ENCODE data around the gene PUS1. TPM values are rescaled to one million over a fixed set of nuclear protein-coding genes. Genes with fewer than 3 reads are reported as not detected.

Gene PUS1
- total RNA-seq, 5 donors from 2014 or later (not counting 1 experiment from before 2014, with no cell fraction given), result 27.8 to 71.4 (median 66.5) TPM

DNA sequence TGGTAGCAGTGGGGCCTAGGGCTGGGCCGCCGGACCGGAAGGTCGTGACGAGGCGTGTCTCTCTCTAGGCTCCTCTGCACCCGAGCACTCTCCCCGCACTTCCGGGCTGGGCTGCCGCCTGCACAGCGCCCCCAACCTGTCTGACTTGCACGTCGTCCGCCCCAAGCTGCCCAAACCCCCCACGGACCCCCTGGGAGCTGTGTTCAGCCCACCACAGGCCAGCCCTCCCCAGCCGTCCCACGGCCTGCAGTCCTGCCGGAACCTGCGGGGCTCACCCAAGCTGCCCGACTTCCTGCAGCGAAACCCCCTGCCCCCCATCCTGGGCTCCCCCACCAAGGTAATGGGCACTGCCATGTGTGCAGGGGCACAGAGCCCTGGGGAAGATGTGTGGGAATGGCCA is 13.3 kb upstream of the PUS1 start:
- no peaks in the 10 kb centered on the region for H3K4me1 Mint-ChIP-seq

DNA sequence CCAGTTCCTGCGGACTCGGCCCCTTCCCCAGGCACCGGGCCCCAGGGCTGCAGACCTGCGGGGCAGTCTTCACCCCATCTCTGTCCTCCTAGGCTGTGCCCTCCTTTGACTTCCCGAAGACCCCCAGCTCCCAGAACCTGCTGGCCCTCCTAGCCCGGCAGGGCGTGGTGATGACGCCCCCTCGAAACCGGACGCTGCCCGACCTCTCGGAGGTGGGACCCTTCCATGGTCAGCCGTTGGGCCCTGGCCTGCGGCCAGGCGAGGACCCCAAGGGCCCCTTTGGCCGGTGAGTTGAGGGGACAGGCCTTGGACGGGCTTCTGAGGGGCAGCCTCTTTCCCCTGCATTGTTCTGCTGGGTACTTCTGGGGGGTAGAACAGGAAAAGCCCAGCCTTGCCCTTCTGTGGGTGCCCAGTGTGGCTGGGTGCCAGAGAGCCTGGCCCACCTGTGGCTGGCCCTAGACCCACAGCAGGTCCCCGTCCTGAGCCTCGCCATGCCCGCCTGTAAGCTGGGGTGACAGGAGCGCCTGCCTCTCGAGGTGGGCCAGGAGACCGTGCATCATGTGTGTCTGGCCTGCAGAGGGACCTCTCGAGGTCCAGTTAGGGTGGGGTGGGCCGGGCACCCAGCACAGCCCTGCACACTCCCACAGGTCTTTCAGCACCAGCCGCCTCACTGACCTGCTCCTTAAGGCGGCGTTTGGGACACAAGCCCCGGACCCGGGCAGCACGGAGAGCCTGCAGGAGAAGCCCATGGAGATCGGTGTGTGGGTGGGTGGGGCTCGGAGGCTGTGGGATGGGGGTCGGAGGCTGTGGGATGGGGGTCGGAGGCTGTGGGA is 12.6 kb upstream of the PUS1 start:
- Histone ChIP-seq H3K36me3 (ENCODE audit: control insufficient read depth in 2 of 2, extremely low read depth in 1 of 2, insufficient read depth in 1 of 2, low read length in 1 of 2) (peaks cover 36 to 54% of the 10 kb centered on the region in 2 donors), H3K4me1 (ENCODE audit: control insufficient read depth in 1 of 2, extremely low read depth in 1 of 2, insufficient read depth in 2 of 2, low read length in 2 of 2) (peaks cover 0 to 11% of the 10 kb centered on the region in 2 experiments), H3K9me3 (no peaks in the 10 kb centered on the region), H3K4me3 (ENCODE audit: control insufficient read depth in 1 of 2, extremely low read depth in 1 of 2, low read length in 1 of 2) (no peak overlapping the region), H3K27ac (ENCODE audit: low read length) (no peak overlapping the region), H3K27me3 (replicated peaks in 1 of 2; ENCODE audit: control insufficient read depth in 2 of 2, extremely low read depth in 1 of 2, insufficient read depth in 2 of 2, low read length in 1 of 2) (no peaks in the 10 kb centered on the region)
- DNase-seq (no peak), ATAC-seq (replicated peaks in 1 of 4) (no peak)
- H3K36me3 Mint-ChIP-seq, result peaks cover 10% of the 10 kb centered on the region
- H3K27me3 Mint-ChIP-seq, result no peaks in the 10 kb centered on the region
- WGBS (ENCODE audit: insufficient coverage), result 94% methylated on average over 23 of the region's 36 CpGs
- H3K4me3 Mint-ChIP-seq, result no peak overlapping the region
- no peaks in the 10 kb centered on the region for H3K9me3 Mint-ChIP-seq
- no peak overlapping the region for H3K27ac Mint-ChIP-seq
- CTCF ChIA-PET, result no interaction called here
- POLR2A ChIA-PET, result no interaction called here
- no peaks in the 10 kb centered on the region for H3K4me1 Mint-ChIP-seq

More for the DNA sequence above, 13.3 kb upstream of the PUS1 start:
- WGBS (ENCODE audit: insufficient coverage), result 94% methylated on average over 20 of the region's 21 CpGs
- peaks cover 43 to 57% of the 10 kb centered on the region in 2 donors for H3K36me3 ChIP-seq (ENCODE audit: control insufficient read depth in 2 of 2, extremely low read depth in 1 of 2, insufficient read depth in 1 of 2, low read length in 1 of 2)
- H3K9me3 ChIP-seq, result no peaks in the 10 kb centered on the region
- H3K4me1 ChIP-seq (ENCODE audit: control insufficient read depth in 1 of 2, extremely low read depth in 1 of 2, insufficient read depth in 2 of 2, low read length in 2 of 2), result peaks cover 0 to 11% of the 10 kb centered on the region in 2 experiments
- no peak overlapping the region for H3K27ac ChIP-seq (ENCODE audit: low read length)
- no peak for ATAC-seq (replicated peaks in 1 of 4)
- CTCF ChIA-PET, result no interaction called here
- Mint-ChIP-seq H3K27ac (no peak overlapping the region), H3K4me3 (no peak overlapping the region), H3K36me3 (peaks cover 10% of the 10 kb centered on the region), H3K9me3 (no peaks in the 10 kb centered on the region), H3K27me3 (no peaks in the 10 kb centered on the region)
- DNase-seq, result no peak
- POLR2A ChIA-PET, result no interaction called here
- no peaks in the 10 kb centered on the region for H3K27me3 ChIP-seq (replicated peaks in 1 of 2; ENCODE audit: control insufficient read depth in 2 of 2, extremely low read depth in 1 of 2, insufficient read depth in 2 of 2, low read length in 1 of 2)
- H3K4me3 ChIP-seq (ENCODE audit: control insufficient read depth in 1 of 2, extremely low read depth in 1 of 2, low read length in 1 of 2), result no peak overlapping the region

DNA sequence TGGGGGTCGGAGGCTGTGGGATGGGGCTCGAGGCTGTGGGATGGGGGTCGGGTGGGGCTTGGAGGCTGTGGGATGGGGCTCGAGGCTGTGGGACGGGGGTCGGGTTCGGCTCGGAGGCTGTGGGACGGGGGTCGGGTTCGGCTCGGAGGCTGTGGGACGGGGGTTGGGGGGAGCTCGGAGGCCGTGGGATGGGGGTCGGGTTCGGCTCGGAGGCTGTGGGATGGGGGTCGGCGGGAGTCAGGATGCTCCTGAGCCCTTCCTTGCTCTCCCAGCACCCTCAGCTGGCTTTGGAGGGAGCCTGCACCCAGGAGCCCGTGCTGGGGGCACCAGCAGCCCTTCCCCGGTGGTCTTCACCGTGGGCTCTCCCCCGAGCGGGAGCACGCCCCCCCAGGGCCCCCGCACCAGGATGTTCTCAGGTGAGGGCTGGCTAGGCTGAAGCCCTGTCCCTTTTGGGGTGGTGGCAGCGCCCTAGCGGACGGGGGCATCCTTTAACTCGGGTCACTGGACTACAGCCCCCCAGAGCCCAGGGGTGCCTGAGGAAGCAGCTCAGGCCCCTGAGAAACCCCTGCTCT is 11.9 kb upstream of the PUS1 start:
- Histone ChIP-seq H3K4me1 (ENCODE audit: control insufficient read depth in 1 of 2, extremely low read depth in 1 of 2, insufficient read depth in 2 of 2, low read length in 2 of 2) (peaks cover 0 to 11% of the 10 kb centered on the region in 2 experiments), H3K9me3 (no peaks in the 10 kb centered on the region), H3K27me3 (replicated peaks in 1 of 2; ENCODE audit: control insufficient read depth in 2 of 2, extremely low read depth in 1 of 2, insufficient read depth in 2 of 2, low read length in 1 of 2) (no peaks in the 10 kb centered on the region), H3K36me3 (ENCODE audit: control insufficient read depth in 2 of 2, extremely low read depth in 1 of 2, insufficient read depth in 1 of 2, low read length in 1 of 2) (peaks cover 33 to 49% of the 10 kb centered on the region in 2 donors), H3K4me3 (ENCODE audit: control insufficient read depth in 1 of 2, extremely low read depth in 1 of 2, low read length in 1 of 2) (no peak overlapping the region), H3K27ac (ENCODE audit: low read length) (no peak overlapping the region)
- H3K9me3 Mint-ChIP-seq, result no peaks in the 10 kb centered on the region
- no peak overlapping the region for H3K27ac Mint-ChIP-seq
- ChIA-PET POLR2A (interaction anchor here in 1 of 2 donors (1.0 kb wide), 1 partner anchor 33 kb away, joined by 3 read pairs; the partner anchor contains the start of gene EP400), CTCF (no interaction called here)
- no peaks in the 10 kb centered on the region for H3K4me1 Mint-ChIP-seq
- peak in 2 of 35 experiments; percentile 18 to 20 for DNase-seq
- no peak overlapping the region for H3K4me3 Mint-ChIP-seq
- H3K27me3 Mint-ChIP-seq, result no peaks in the 10 kb centered on the region
- H3K36me3 Mint-ChIP-seq, result peaks cover 11% of the 10 kb centered on the region
- WGBS (ENCODE audit: insufficient coverage), result 97% methylated on average over 10 of the region's 31 CpGs
- ATAC-seq (replicated peaks in 1 of 4), result no peak

DNA sequence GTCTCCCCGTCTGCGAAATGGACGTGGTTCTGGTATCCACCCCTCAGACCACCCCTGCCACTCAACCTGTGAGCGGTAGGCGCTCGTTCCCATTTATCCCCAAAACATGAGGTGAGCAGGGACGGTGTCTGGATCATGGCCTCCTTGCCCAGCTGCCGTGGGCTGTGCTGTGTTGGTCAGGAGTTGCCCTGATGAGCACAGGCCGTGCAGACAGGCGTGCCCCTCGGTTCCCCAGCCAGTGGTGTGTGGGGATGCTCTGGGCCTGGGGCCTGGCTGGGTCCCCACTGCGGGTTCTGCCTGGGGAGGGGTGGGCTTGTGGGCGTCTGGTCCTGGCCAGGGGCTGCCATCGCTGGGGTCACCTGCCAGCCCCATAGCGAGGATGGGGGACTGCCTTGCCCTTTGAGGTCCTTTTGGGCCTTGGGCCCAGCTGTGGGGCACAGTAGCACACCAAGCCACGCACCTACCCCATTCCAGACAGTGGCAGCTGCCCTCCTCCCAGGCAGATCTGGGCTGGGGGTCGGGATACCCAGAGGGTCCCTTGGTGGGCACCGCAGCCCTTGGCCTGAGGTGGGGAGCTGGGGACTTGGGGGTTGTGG is 11.3 kb upstream of the PUS1 start:
- ATAC-seq (replicated peaks in 1 of 4), result no peak
- no peaks in the 10 kb centered on the region for H3K9me3 Mint-ChIP-seq
- CTCF ChIA-PET, result no interaction called here
- H3K4me3 Mint-ChIP-seq, result no peak overlapping the region
- no peaks in the 10 kb centered on the region for H3K27me3 ChIP-seq (replicated peaks in 1 of 2; ENCODE audit: control insufficient read depth in 2 of 2, extremely low read depth in 1 of 2, insufficient read depth in 2 of 2, low read length in 1 of 2)
- H3K9me3 ChIP-seq, result no peaks in the 10 kb centered on the region
- no peaks in the 10 kb centered on the region for H3K27me3 Mint-ChIP-seq
- H3K36me3 ChIP-seq (ENCODE audit: control insufficient read depth in 2 of 2, extremely low read depth in 1 of 2, insufficient read depth in 1 of 2, low read length in 1 of 2), result peaks cover 29 to 44% of the 10 kb centered on the region in 2 donors
- H3K4me3 ChIP-seq (ENCODE audit: control insufficient read depth in 1 of 2, extremely low read depth in 1 of 2, low read length in 1 of 2), result no peak overlapping the region
- H3K4me1 Mint-ChIP-seq, result no peaks in the 10 kb centered on the region
- H3K4me1 ChIP-seq (ENCODE audit: control insufficient read depth in 1 of 2, extremely low read depth in 1 of 2, insufficient read depth in 2 of 2, low read length in 2 of 2), result peaks cover 0 to 11% of the 10 kb centered on the region in 2 experiments
- 100% methylated on average over 9 of the region's 18 CpGs for WGBS (ENCODE audit: insufficient coverage)
- no peak overlapping the region for H3K27ac Mint-ChIP-seq
- DNase-seq, result no peak
- H3K27ac ChIP-seq (ENCODE audit: low read length), result no peak overlapping the region
- POLR2A ChIA-PET, result interaction anchor here in 1 of 2 donors (1.0 kb wide), 1 partner anchor 32 kb away, joined by 3 read pairs; the partner anchor contains the start of gene EP400
- H3K36me3 Mint-ChIP-seq, result peaks cover 11% of the 10 kb centered on the region

DNA sequence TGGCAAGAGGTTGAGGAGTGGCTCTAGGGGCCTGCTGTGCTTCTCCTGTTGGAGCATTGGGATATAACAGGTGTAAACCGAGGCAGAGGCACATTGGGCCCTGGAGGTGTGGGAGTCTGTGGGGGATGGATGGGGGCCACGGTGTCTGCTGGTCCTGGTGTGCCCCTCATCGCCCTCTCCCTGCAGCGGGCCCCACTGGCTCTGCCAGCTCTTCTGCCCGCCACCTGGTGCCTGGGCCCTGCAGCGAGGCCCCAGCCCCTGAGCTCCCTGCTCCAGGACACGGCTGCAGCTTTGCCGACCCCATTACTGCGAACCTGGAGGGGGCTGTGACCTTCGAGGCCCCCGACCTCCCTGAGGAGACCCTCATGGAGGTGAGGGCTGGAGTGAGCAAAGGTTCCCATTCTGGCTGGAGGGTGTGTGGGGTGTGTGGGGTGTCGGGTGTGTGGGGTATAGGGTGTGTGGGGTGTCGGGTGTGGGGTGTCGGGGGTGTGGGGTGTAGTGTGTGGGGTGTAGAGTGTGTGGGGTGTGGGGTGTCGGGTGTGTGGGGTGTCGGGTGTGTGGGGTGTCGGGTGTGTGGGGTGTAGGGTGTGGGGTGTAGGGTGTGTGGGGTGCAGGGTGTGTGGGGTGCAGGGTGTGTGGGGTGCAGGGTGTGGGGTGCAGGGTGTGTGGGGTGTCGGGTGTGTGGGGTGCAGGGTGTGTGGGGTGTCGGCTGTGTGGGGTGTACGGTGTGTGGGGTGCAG is 10.6 kb upstream of the PUS1 start:
- Mint-ChIP-seq H3K4me1 (no peaks in the 10 kb centered on the region), H3K4me3 (no peak overlapping the region), H3K27me3 (no peaks in the 10 kb centered on the region), H3K27ac (no peak overlapping the region), H3K36me3 (peaks cover 11% of the 10 kb centered on the region), H3K9me3 (no peaks in the 10 kb centered on the region)
- peaks cover 26 to 39% of the 10 kb centered on the region in 2 donors for H3K36me3 ChIP-seq (ENCODE audit: control insufficient read depth in 2 of 2, extremely low read depth in 1 of 2, insufficient read depth in 1 of 2, low read length in 1 of 2)
- no peak overlapping the region for H3K27ac ChIP-seq (ENCODE audit: low read length)
- ChIA-PET POLR2A (interaction anchor here in 1 of 2 donors (1.0 kb wide), 1 partner anchor 31 kb away, joined by 3 read pairs; the partner anchor contains the start of gene EP400), CTCF (no interaction called here)
- H3K27me3 ChIP-seq (replicated peaks in 1 of 2; ENCODE audit: control insufficient read depth in 2 of 2, extremely low read depth in 1 of 2, insufficient read depth in 2 of 2, low read length in 1 of 2), result no peaks in the 10 kb centered on the region
- no peaks in the 10 kb centered on the region for H3K9me3 ChIP-seq
- H3K4me3 ChIP-seq (ENCODE audit: control insufficient read depth in 1 of 2, extremely low read depth in 1 of 2, low read length in 1 of 2), result no peak overlapping the region
- H3K4me1 ChIP-seq (ENCODE audit: control insufficient read depth in 1 of 2, extremely low read depth in 1 of 2, insufficient read depth in 2 of 2, low read length in 2 of 2), result peaks cover 0 to 11% of the 10 kb centered on the region in 2 experiments
- DNase-seq, result no peak
- WGBS (ENCODE audit: insufficient coverage), result 91% methylated on average over 13 of the region's 20 CpGs
- ATAC-seq (replicated peaks in 1 of 4), result no peak

DNA sequence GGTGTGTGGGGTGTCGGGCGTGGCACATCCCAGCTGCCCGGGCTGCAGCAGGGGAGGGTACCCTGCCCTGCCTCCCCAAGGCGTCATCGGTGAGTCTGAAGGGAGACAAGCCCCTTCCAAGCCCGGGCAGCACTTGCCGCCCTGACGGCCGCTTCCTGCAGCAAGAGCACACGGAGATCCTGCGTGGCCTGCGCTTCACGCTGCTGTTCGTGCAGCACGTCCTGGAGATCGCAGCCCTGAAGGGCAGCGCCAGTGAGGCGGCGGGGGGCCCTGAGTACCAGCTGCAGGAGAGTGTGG is 10.1 kb upstream of the PUS1 start:
- 97% methylated on average over 13 of the region's 19 CpGs for WGBS (ENCODE audit: insufficient coverage)
- Histone ChIP-seq H3K4me1 (ENCODE audit: control insufficient read depth in 1 of 2, extremely low read depth in 1 of 2, insufficient read depth in 2 of 2, low read length in 2 of 2) (peaks cover 0 to 11% of the 10 kb centered on the region in 2 experiments), H3K36me3 (ENCODE audit: control insufficient read depth in 2 of 2, extremely low read depth in 1 of 2, insufficient read depth in 1 of 2, low read length in 1 of 2) (peaks cover 25 to 35% of the 10 kb centered on the region in 2 donors), H3K9me3 (no peaks in the 10 kb centered on the region), H3K27ac (ENCODE audit: low read length) (no peak overlapping the region), H3K27me3 (replicated peaks in 1 of 2; ENCODE audit: control insufficient read depth in 2 of 2, extremely low read depth in 1 of 2, insufficient read depth in 2 of 2, low read length in 1 of 2) (no peaks in the 10 kb centered on the region), H3K4me3 (ENCODE audit: control insufficient read depth in 1 of 2, extremely low read depth in 1 of 2, low read length in 1 of 2) (no peak overlapping the region)
- DNase-seq (no peak), ATAC-seq (replicated peaks in 1 of 4) (no peak)
- Mint-ChIP-seq H3K4me1 (no peaks in the 10 kb centered on the region), H3K4me3 (no peak overlapping the region), H3K27ac (no peak overlapping the region), H3K27me3 (no peaks in the 10 kb centered on the region), H3K36me3 (peaks cover 11% of the 10 kb centered on the region), H3K9me3 (no peaks in the 10 kb centered on the region)
- POLR2A ChIA-PET, result no interaction called here
- CTCF ChIA-PET, result no interaction called here
